ENCODE data around the gene CHRND.

GRCh38 chr2:232563580-232563979 is 37.6 kb downstream of the CHRND start:
- no peak for TF ChIP-seq SP1 (IDR thresholded peaks at IDR 0.05; ENCODE audit: low read depth, low read length)
- no peak for TF ChIP-seq JUN (IDR thresholded peaks at IDR 0.05; ENCODE audit: low read depth, low read length)
- no peak for TF ChIP-seq CBX5 (IDR thresholded peaks at IDR 0.05; ENCODE audit: low read depth, low read length)
- no peak for TF ChIP-seq POLR2AphosphoS5 (IDR thresholded peaks at IDR 0.05; ENCODE audit: low read depth, low read length)
- no peak for TF ChIP-seq TBP (IDR thresholded peaks at IDR 0.05; ENCODE audit: low read depth, low read length)
- no peak for TF ChIP-seq TCF12 (IDR thresholded peaks at IDR 0.05; ENCODE audit: low read depth, low read length)
- TF ChIP-seq CEBPB (IDR thresholded peaks at IDR 0.05; ENCODE audit: low read depth, low read length) = no peak
- TF ChIP-seq CTCF (IDR thresholded peaks at IDR 0.05; ENCODE audit: control extremely low read depth in 1 of 3, insufficient read depth in 1 of 3, low read depth in 1 of 3, low read length in 3 of 3) = no peak
- no peak for TF ChIP-seq TEAD4 (IDR thresholded peaks at IDR 0.05; ENCODE audit: low read depth, low read length)
- TF ChIP-seq RAD21 (IDR thresholded peaks at IDR 0.05 in 1 of 2, conservative IDR thresholded peaks at IDR 0.05 in 1 of 2; ENCODE audit: low read depth in 2 of 2, low read length in 2 of 2) = no peak
- no peak for TF ChIP-seq JUND (IDR thresholded peaks at IDR 0.05; ENCODE audit: low read length)
